ENCODE measurements around the gene SP1.
"Not testable (repeated sequence)": the region's sequence is repeated elsewhere in the genome, so short reads cannot be mapped to it uniquely, and the experiment has no call there.

SP1 gene

DNA sequence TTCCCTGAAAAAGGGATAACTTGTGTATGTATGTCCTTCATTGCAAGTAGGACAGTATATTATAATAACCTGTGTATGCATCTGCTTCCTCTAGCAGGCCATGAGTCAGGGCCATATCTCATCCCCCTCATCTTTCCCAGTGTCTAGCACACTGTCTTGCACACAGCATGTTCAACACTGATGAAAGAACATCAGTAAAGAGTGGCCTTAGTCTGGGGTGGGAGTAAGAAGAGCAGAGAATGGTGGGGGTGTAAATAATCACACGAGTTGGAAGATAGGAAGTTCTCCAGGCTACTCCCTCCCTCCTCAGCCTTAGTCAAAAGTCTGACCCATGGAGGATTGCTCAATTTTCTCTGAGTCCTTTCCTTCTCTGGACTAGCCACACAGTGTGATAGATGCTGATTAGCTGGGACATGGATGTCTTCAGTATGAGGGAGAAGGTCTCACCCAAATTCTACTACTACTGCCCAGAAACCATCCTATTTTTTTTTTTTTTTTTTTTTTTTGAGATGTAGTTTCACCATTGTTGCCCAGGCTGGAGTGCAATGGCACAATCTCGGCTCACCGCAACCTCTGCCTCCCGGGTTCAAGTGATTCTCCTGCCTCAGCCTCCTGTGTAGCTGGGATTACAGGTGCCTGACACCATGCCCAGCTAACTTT lies 14.6 kb upstream of the SP1 start:
- no peak for DNase-seq

DNA sequence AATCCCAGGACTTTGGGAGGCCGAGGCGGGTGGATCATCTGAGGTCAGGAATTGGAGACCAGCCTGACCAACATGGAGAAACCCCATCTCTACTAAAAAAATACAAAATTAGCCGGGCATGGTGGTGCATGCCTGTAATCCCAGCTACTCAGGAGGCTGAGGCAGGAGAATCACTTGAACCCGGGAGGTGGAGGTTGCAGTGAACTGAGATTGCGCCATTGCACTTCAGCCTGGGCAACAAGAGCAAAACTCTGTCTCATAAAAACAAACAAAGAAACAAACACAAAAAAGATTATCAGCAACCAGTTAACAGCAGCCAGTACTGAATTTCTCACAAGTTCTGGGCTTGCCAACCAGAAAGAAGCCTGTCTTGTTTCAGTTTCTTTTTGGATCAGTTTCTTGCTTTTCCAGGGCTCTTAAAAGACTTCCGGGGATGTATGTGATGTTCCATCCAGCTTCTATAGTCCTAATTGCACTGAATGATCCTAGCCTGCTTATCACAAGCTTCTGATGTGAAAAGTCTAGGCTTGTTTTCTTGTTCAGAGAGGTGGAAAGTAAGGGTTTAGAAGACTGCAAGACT lies 6.3 kb upstream of the SP1 start:
- DNase-seq = not testable (repeated sequence)

DNA sequence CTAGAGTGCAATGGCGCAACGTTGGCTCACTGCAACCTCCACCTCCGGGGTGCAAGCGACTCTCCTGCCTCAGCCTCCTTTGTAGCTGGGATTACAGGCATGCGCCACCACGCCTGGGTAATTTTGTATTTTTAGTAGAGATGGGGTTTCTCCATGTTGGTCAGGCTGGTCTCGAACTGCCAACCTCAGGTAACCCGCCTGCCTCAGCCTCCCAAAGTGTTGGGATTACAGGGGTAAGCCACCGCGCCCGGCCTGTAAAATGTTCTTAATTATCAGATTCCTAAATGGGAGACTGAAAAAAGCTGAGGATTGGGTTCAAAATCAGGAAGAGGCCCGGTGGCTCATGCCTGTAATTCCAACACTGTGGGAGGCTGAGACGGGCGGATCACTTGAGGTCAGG lies 5.7 kb upstream of the SP1 start:
- not testable (repeated sequence) for DNase-seq

DNA sequence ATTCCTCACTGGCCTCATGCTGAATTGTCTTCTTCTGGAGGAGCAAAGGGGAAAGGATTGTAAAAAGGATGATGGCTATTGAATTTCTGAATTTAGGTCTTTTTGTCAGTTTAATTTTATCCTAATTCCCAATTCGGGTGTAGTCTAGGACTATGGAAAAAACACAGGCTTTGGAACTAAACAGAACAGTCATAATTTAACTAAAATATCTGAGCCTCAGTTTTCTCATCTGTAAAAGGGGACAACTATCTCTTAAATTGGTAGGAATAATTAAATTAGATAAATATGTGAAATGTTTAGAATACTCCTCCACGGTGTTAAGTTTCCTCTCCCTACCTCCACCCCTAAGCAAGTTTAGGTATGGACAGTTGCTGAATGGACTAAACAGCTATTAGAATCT lies 3.2 kb upstream of the SP1 start:
- no peak for DNase-seq

DNA sequence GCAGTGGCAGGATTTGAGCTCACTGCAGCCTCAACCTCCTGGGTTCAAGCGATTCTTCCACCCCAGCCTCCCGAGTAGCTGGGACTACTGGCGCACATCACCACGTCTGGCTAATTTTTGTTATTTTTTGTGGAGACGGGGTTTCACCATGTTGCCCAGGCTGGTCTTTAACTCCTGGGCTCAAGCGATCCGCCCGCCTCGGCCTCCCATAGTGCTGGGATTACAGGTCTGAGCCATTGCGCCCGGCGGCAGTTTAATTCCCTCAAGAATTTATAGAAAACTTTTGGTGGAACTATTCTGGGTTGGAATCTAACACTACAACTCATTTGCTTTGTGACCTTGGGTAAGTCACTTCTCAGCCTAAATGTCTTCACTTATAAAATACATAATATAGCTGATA lies 1.8 kb upstream of the SP1 start:
- DNase-seq = no peak

DNA sequence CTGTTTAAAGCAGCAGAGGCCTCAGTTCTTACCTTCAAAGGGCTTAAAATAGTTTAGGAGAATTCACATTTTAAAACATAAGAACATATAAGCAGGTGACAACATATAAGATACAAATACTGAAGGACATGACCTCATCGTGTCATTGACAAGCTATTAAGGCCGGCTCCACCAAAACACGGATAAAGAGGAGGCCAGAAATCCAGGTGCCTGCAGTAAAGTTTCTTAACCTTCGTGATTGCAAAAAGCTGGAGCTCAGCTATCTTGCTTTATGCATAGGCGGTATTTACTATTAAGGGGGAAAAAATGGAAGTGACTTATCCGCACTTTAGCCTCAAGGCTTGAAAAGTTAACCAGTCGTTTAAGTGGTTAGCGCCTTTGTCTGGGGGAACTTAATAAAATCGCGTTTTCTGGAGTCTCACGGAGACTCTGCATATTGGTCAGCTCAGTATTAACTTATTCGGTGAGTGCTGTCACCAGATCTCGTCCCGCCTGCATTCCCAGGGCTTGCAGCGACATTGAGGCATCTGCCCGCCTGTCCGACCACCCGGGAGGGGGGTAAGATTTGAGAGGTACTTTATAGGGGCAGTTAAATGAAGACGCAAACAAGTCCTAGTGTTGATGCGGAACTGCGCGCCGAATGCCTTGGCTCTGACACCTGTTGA lies 1.1 kb upstream of the SP1 start:
- DNase-seq = no peak

DNA sequence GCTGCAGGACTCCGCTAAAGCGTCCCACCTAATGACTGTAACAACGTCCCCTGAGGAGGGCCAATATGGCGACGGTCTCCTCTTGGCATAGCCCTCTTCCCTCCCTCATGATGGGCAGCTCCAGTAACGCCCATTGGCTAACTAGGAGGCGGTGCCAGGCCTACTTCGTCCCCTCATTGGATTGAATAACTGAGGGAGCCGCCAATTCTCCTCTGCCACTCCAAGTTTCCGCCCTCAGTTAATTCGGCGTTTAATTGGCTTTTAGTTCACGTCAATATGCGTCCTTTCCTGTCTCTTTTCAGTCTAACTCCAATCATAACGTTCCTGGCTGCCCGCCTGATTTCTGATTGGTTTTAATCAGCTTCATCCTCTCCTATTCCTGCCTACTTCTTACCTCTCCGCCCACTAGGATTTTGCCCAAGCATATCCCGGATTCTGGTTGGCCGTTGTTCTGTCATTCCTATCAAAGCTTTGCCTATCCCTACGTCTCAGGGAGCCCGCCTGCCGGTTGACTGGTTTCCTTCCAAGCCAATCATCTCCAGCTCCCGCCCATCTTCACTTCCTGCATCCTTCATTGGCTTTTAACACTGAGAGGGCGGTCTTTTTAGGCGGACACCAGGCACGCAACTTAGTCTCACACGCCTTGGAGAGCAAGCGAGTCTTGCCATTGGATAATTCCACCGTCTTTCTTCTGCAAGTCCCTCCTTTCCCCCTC lies 430 bp upstream of the SP1 start:
- peak; percentile 94 for DNase-seq

DNA sequence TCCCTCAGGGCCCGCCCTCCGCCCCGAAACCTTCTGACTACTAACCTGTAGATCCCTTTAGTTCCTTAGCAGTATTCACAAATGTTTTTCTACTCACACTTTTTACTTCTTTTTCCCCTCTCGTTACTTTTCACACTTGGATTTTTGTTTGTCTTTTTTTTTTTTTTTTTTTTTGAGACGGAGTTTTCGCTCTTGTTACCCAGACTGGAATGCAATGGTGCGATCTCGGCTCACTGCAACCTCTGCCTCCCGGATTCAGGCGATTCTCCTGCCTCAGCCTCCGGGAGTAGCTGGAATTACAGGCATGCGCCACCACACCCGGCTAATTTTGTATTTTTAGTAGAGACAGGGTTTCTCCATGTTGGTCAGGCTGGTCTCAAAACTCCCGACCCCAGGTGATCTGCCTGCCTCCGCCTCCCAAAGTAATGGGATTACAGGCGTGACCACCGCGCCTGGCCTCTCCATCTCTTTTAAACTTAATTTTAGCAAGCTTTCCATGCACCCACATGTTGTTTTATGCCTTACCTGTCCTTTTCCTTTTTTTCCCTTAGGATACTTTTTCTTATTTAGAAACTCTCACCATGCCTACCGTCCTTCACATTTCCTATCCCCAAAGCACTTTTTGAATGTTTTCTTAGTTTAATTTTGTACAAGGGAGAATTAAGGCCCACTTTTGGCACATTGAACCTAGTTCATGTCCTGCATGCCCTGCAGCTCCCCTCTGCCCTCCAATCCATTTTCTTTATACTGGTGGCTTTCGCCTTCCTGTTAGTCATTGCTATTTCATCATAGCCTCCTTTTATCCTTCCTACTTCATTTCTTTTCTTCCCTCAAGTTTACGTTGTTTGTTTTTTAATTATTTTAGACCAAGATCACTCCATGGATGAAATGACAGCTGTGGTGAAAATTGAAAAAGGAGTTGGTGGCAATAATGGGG lies 1.1 kb downstream of the SP1 start:
- DNase-seq = no peak

DNA sequence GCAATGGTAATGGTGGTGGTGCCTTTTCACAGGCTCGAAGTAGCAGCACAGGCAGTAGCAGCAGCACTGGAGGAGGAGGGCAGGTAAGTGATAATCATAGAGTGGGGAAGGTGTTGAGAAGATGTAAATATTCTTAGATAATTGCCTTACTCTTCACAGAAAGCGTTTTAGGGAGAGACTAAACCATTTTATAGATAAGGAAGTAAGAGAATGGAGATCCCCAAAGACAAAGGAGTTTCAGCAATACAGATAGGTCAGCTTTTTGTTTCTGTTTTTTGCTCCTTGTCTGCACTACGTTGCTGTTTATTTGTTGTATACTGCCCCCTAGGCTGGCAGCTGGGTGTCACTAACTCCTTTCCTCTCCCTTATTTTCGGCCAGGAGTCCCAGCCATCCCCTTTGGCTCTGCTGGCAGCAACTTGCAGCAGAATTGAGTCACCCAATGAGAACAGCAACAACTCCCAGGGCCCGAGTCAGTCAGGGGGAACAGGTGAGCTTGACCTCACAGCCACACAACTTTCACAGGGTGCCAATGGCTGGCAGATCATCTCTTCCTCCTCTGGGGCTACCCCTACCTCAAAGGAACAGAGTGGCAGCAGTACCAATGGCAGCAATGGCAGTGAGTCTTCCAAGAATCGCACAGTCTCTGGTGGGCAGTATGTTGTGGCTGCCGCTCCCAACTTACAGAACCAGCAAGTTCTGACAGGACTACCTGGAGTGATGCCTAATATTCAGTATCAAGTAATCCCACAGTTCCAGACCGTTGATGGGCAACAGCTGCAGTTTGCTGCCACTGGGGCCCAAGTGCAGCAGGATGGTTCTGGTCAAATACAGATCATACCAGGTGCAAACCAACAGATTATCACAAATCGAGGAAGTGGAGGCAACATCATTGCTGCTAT lies 2.0 kb downstream of the SP1 start:
- peak; percentile 39 for DNase-seq

DNA sequence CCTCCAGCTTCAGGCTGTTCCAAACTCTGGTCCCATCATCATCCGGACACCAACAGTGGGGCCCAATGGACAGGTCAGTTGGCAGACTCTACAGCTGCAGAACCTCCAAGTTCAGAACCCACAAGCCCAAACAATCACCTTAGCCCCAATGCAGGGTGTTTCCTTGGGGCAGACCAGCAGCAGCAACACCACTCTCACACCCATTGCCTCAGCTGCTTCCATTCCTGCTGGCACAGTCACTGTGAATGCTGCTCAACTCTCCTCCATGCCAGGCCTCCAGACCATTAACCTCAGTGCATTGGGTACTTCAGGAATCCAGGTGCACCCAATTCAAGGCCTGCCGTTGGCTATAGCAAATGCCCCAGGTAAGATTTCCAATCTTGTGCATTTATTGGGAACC lies 3.3 kb downstream of the SP1 start:
- no peak for DNase-seq

DNA sequence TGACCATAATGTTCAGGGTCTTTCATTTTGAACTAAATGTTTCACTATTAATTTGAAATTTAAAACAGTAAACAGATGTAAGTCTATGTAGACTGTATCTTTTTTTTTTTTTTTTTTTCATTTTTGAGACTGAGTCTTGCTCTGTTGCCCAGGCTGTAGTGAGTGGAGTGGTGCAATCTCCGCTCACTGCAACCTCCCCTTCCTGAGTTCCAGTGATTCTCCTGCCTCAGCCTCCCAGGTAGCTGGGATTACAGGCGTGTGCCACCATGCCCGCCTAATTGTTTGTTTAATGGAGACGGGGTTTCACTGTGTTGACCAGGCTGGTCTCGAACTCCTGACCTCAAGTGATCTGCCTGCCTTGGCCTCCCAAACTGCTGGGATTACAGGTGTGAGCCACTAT lies 6.4 kb downstream of the SP1 start:
- DNase-seq = not testable (repeated sequence)

DNA sequence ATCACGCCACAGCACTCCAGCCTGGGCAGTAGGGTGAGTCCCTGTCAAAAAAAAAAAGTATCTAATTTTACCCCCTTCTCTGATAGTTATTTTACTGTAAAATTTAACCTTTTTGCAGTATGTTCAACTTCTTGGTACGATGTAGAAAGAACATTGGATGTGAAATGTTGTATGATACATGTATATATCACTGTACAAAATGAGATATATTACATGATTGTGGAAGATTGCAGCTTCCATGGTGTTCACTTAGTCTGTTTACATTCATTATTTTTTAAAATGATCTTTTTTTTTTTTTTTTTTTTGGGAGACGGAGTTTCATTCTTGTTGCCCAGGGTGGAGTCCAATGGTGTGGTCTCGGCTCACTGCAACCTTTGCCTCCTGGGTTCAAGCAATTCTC lies 9.0 kb downstream of the SP1 start:
- no peak for DNase-seq

DNA sequence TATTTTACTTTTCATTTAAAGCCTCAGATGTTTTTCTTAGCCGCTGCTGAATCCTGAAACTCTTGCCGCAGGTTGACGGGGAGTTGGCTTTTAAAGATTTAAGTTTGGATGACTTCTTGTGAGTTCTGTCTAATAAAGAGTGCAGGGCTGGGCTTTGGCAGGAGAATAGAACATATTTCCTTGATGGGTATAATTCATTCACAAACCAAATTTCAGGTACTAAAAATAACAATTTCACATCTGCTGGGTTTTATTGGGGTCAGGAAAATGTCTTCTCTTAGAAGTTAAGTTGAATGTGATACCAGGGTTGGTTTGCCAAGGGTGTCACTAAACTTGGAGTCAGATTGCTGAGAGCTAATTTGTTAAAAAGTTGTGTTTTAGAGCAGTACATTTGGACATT lies 9.7 kb downstream of the SP1 start:
- DNase-seq = no peak

DNA sequence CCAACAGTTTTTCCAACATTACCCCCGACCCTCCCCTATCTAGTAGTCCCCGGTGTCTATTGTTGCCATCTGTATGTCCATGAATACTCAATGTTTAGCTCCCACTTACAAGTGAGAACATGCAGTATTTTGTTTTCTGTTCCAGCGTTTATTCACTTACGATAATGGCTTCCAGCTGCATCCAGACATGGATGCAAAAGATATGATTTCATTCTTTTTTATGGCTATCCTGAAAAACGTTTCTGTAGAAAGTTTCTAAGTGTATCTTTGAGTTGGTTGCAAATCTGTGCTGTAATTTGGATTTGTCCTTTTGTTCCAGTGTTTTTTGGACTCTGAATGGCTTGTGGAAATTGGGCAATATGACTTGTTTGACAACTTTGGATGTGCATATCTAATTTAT lies 11.7 kb downstream of the SP1 start:
- no peak for DNase-seq

DNA sequence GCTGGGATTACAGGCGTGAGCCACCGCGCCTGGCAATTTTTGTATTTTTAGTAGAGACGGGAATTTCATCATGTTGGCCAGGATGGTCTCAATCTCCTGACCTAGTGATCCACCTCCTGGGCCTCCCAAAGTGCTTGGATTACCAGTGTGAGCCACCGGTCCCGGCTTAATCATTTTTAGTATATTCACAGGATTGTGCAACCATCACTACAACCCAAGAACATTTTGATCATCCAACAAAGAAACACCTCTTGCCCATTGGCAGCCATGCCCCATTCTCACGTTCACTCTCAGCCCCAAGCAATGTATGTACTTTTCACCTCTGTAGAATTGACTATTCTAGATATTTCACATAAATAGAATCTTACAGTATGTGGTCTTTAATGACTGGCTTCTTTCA lies 19.9 kb downstream of the SP1 start:
- no peak for DNase-seq

DNA sequence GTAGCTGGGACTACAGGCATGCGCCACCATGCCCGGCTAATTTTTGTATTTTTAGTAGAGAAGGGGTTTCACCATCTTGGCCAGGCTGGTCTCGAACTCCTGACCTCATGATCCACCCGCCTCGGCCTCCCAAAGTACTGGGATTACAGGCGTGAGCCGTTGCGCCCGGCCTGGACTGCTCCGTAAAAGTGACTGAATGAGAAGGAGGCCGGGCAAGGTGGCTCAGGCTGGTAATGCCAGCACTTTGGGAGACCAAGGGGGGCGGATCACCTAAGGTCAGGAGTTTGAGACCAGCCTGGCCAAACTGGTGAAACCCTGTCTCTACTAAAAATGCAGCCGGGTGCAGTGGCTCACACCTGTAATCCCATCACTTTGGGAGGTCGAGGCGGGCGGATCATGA lies 22.4 kb downstream of the SP1 start:
- DNase-seq = not testable (repeated sequence)

DNA sequence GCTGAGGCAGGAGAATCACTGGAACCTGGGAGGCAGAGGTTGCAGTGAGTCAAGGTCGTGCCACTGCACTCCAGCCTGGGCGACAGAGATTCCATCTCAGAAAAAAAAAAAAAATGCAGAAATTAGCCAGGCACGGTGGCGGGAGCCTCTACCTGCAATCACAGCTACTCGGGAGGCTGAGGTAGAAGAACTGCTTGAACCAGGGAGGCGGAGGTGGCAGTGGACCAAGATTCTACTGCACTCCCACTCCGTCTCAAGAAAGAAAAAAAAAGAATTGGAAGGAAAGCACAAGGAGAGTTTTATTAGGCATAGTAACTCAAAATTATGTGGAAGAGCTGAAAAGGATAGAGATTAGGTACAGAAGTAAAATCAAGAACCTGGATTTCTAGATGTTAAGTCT lies 22.9 kb downstream of the SP1 start:
- no peak for DNase-seq

DNA sequence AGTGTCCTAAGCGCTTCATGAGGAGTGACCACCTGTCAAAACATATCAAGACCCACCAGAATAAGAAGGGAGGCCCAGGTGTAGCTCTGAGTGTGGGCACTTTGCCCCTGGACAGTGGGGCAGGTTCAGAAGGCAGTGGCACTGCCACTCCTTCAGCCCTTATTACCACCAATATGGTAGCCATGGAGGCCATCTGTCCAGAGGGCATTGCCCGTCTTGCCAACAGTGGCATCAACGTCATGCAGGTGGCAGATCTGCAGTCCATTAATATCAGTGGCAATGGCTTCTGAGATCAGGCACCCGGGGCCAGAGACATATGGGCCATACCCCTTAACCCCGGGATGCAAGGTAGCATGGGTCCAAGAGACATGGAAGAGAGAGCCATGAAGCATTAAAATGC lies 31.0 kb downstream of the SP1 start:
- no peak for DNase-seq

DNA sequence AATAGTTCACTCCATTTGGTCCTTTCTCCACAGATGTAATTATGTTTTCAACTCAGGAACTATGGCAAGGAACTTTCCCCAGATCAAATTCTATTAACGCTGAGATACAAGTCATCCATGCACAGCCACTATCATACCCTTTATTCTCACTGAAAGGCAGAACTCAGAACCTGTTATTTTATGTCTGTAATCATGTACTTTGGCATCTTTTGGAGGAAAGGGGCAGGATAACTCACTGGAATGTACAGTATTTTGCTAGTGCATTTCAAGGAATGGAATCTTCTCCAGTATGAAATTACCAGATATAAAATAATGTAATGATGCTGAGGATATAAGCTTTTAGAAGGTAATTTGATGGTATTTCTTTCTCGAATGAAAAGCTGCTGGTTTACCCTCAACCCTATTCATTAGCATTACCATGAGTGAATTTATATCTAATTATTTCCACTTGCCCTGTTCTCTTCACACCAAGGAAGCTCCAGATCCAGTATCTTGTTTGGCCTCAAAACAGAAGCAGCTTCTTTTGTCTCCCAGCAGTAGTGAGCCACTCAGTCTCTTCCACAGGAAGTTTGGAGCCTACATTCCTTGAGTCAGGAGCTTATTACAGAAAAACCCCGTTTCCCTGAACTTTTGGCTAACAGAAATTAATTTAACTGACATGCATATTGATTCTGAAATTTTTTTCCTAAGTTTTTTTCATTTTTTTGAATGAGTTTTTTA lies 33.7 kb downstream of the SP1 start:
- DNase-seq = no peak

DNA sequence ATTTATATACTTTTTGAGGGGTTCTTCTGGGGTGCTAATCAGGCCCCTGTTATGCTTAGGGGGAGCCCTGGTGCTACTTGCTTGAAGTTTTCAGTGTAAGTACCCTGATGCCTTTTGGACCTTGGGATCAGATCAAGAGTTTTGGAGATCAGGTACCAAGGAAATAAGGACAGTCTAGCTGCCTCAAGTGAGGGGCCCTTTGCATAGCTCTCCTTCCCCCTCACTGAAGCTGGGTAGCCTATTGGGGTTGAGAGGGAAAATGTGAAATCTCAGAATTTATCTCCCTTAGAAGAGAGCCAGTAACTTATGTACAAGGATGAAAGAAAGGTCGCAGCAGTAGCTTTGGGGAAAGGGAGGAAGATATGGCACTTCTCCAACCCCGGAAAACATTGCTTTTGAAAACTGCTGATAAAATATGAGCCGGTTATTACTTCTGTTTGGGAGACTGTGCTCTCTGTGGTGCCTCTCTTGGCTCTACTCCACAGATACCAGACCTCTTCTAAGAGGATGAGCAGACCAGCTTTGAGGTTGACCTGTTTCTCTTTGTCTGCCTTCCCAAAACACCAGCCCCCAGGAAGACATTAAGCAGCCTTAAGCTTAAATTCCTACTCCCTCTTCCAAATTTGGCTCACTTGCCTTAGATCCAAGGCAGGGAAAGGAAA lies 34.9 kb downstream of the SP1 start:
- DNase-seq = no peak

Data from activated naive CD4-positive, alpha-beta T cell treated with Interleukin-2 at 50 U/mL for 16 hours (primary cell).